Neural cell (in vitro differentiated cells): ENCODE measurements around the gene SLC38A9. TPM values are rescaled to one million over a fixed set of nuclear protein-coding genes. Genes with fewer than 3 reads are reported as not detected.

Experiments
- H2AFZ ChIP-seq: fragments of 200-600, 300-800 bp; sonication (generic), shearing (Covaris generic); 2 replicates; pipeline ENCODE4 v1.6.0; 2014; ENCODE audit warnings: low read depth, mild to moderate bottlenecking, antibody characterized with exemption, low read length, moderate library complexity
- H3F3A ChIP-seq: fragments of 200-600 bp; shearing (Covaris generic); 2 replicates; pipeline ENCODE4 v1.6.1; 2016; ENCODE audit warnings: mild to moderate bottlenecking, moderate library complexity, mixed read lengths, antibody characterized with exemption, low read length; ENCODE audit not compliant: insufficient read depth, poor library complexity, severe bottlenecking
- H3K27ac ChIP-seq: fragments of 200-600, 300-800 bp; sonication (generic), shearing (Covaris generic); 2 replicates; pipeline ENCODE4 v1.5.1; 2014; ENCODE audit warnings: mild to moderate bottlenecking, low read length, moderate library complexity
- H3K27me3 ChIP-seq: fragments of 300-800, 200-600 bp; sonication (generic), shearing (Covaris generic); 2 replicates; pipeline ENCODE4 v1.6.0; 2014; ENCODE audit warnings: mild to moderate bottlenecking, low read depth, low read length, moderate library complexity; ENCODE audit not compliant: insufficient read depth
- H3K36me3 ChIP-seq: fragments of 300-800, 200-600 bp; sonication (generic), shearing (Covaris generic); 2 replicates; pipeline ENCODE4 v1.5.1; 2014; ENCODE audit warnings: mild to moderate bottlenecking, antibody characterized with exemption, low read length, moderate library complexity; ENCODE audit not compliant: insufficient read depth
- H3K4me2 ChIP-seq: fragments of 300-800, 200-600 bp; sonication (generic), shearing (Covaris generic); 2 replicates; pipeline ENCODE4 v1.6.0; 2014; ENCODE audit warnings: mild to moderate bottlenecking, low read length
- H3K4me3 ChIP-seq: fragments of 300-800, 200-600 bp; sonication (generic), shearing (Covaris generic); 2 replicates; pipeline ENCODE4 v1.5.1; 2014; ENCODE audit warnings: mild to moderate bottlenecking, low read length, moderate library complexity
- H3K79me2 ChIP-seq: fragments of 200-600 bp; shearing (Covaris generic); replicated peaks from 2 replicates; pipeline ENCODE4 v1.6.0; 2014; ENCODE audit warnings: mild to moderate bottlenecking, low read length, moderate library complexity; ENCODE audit not compliant: insufficient read depth
- H3K9ac ChIP-seq: fragments of 300-800, 200-600 bp; sonication (generic), shearing (Covaris generic); 2 replicates; pipeline ENCODE4 v1.6.1; 2016; ENCODE audit warnings: mild to moderate bottlenecking, low read length, mixed read lengths
- H3K9me2 ChIP-seq: fragments of 200-600 bp; shearing (Covaris generic); 2 replicates; pipeline ENCODE4 v1.6.1; 2016; ENCODE audit warnings: mild to moderate bottlenecking, low read length, mixed read lengths; ENCODE audit not compliant: insufficient read depth
- H3K9me3 ChIP-seq: fragments of 200-600, 300-800 bp; sonication (generic), shearing (Covaris generic); 2 replicates; pipeline ENCODE4 v1.6.1; 2016; ENCODE audit warnings: mild to moderate bottlenecking, mixed run types, low read length, moderate library complexity, mixed read lengths
- H4K20me1 ChIP-seq: fragments of 200-600 bp; shearing (Covaris generic); 2 replicates; pipeline ENCODE4 v1.6.1; 2016; ENCODE audit warnings: mild to moderate bottlenecking, mixed run types; ENCODE audit not compliant: insufficient read depth
- CTCF ChIP-seq: fragments of 450-650 bp; IDR thresholded peaks from 2 replicates; pipeline ENCODE4 v1.5.1; 2014; ENCODE audit warnings: antibody characterized with exemption, mild to moderate bottlenecking, moderate library complexity; ENCODE audit not compliant: poor library complexity, severe bottlenecking
- EP300 ChIP-seq: fragments of 450-650 bp; conservative IDR thresholded peaks from 2 replicates; pipeline ENCODE4 v1.6.1; 2014; ENCODE audit warnings: antibody characterized with exemption, mild to moderate bottlenecking, moderate library complexity; ENCODE audit not compliant: poor library complexity, severe bottlenecking
- EZH2 ChIP-seq: fragments of 200-600, 300-800 bp; shearing (Covaris generic), sonication (generic); IDR thresholded peaks from 2 replicates; pipeline ENCODE4 v1.6.1; 2014; ENCODE audit warnings: antibody characterized with exemption, low read length, borderline replicate concordance, mild to moderate bottlenecking; ENCODE audit not compliant: insufficient read depth, poor library complexity, severe bottlenecking
- MXI1 ChIP-seq: fragments of 450-650 bp; conservative IDR thresholded peaks from 2 replicates; pipeline ENCODE4 v1.6.1; 2014; ENCODE audit warnings: antibody characterized with exemption, mild to moderate bottlenecking; ENCODE audit not compliant: poor library complexity, severe bottlenecking
- POLR2AphosphoS5 ChIP-seq: IDR thresholded peaks from 2 replicates; pipeline ENCODE4 v1.6.1; 2012
- RAD21 ChIP-seq: fragments of 450-650 bp; conservative IDR thresholded peaks from 2 replicates; pipeline ENCODE4 v1.6.1; 2014; ENCODE audit warnings: antibody characterized with exemption, mild to moderate bottlenecking, moderate library complexity
- SMC3 ChIP-seq: fragments of 450-650 bp; conservative IDR thresholded peaks from 2 replicates; pipeline ENCODE4 v1.6.1; 2014; ENCODE audit warnings: antibody characterized with exemption, mild to moderate bottlenecking, moderate library complexity; ENCODE audit not compliant: poor library complexity
- TAF1 ChIP-seq: IDR thresholded peaks from 2 replicates; pipeline ENCODE4 v1.6.1; 2012; ENCODE audit warnings: low read depth
- polyA plus RNA-seq: library from polyadenylated mRNA; depleted of rRNA; stranded (reverse); fragments of >200 nt; gene quantifications from 2 replicates; pipeline ENCODE4 v1.2.3, GENCODE V29; 2014
- TF ChIP-seq, protein P1 (sequence below): IDR thresholded peaks from 2 replicates; pipeline ENCODE4 v1.6.1; 2012; ENCODE audit warnings: borderline replicate concordance

SLC38A9 gene
- polyA plus RNA-seq, 1 donor from 2014 or later = 44.5 TPM

GRCh38 chr5:55580042-55580441, 132.1 kb downstream of the SLC38A9 start:
- no peaks in the 10 kb centered on the region for H3K36me3 ChIP-seq
- H4K20me1 ChIP-seq = no peaks in the 10 kb centered on the region
- H3K9me2 ChIP-seq = no peaks in the 10 kb centered on the region
- no peak overlapping the region for H3K4me2 ChIP-seq
- no peaks in the 10 kb centered on the region for H3K9me3 ChIP-seq
- H3F3A ChIP-seq = no peaks in the 10 kb centered on the region
- H3K79me2 ChIP-seq = no peaks in the 10 kb centered on the region
- H3K27ac ChIP-seq = no peak overlapping the region
- H3K27me3 ChIP-seq = no peaks in the 10 kb centered on the region
- no peak overlapping the region for H3K4me3 ChIP-seq
- TF ChIP-seq RAD21 = no peak
- no peak for TF ChIP-seq TAF1
- no peak for TF ChIP-seq EZH2
- TF ChIP-seq EP300 = no peak
- TF ChIP-seq, protein P1, sequence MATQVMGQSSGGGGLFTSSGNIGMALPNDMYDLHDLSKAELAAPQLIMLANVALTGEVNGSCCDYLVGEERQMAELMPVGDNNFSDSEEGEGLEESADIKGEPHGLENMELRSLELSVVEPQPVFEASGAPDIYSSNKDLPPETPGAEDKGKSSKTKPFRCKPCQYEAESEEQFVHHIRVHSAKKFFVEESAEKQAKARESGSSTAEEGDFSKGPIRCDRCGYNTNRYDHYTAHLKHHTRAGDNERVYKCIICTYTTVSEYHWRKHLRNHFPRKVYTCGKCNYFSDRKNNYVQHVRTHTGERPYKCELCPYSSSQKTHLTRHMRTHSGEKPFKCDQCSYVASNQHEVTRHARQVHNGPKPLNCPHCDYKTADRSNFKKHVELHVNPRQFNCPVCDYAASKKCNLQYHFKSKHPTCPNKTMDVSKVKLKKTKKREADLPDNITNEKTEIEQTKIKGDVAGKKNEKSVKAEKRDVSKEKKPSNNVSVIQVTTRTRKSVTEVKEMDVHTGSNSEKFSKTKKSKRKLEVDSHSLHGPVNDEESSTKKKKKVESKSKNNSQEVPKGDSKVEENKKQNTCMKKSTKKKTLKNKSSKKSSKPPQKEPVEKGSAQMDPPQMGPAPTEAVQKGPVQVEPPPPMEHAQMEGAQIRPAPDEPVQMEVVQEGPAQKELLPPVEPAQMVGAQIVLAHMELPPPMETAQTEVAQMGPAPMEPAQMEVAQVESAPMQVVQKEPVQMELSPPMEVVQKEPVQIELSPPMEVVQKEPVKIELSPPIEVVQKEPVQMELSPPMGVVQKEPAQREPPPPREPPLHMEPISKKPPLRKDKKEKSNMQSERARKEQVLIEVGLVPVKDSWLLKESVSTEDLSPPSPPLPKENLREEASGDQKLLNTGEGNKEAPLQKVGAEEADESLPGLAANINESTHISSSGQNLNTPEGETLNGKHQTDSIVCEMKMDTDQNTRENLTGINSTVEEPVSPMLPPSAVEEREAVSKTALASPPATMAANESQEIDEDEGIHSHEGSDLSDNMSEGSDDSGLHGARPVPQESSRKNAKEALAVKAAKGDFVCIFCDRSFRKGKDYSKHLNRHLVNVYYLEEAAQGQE = no peak
- no peak for TF ChIP-seq POLR2AphosphoS5
- no peak for TF ChIP-seq MXI1
- no peak for TF ChIP-seq SMC3
- no peak for TF ChIP-seq CTCF
- H2AFZ ChIP-seq = no peak overlapping the region
- no peak overlapping the region for H3K9ac ChIP-seq

- Histone ChIP-seq H3F3A (no peaks in the 10 kb centered on the region), H4K20me1 (no peaks in the 10 kb centered on the region), H3K36me3 (no peaks in the 10 kb centered on the region), H3K9me3 (no peaks in the 10 kb centered on the region), H3K9ac (no peak overlapping the region), H2AFZ (no peak overlapping the region), H3K27me3 (no peaks in the 10 kb centered on the region), H3K27ac (no peak overlapping the region), H3K79me2 (no peaks in the 10 kb centered on the region), H3K9me2 (no peaks in the 10 kb centered on the region), H3K4me3 (no peak overlapping the region), H3K4me2 (no peak overlapping the region)
- TF ChIP-seq TAF1 (no peak), CTCF (no peak), EZH2 (no peak), SMC3 (no peak), EP300 (no peak), MXI1 (no peak), RAD21 (no peak), POLR2AphosphoS5 (no peak)
- TF ChIP-seq, protein P1 = no peak
Observed at GRCh38 chr5:55578771-55579170, 133.4 kb downstream of the SLC38A9 start.
